ENCODE measurements around the gene PITPNM3.

DNA sequence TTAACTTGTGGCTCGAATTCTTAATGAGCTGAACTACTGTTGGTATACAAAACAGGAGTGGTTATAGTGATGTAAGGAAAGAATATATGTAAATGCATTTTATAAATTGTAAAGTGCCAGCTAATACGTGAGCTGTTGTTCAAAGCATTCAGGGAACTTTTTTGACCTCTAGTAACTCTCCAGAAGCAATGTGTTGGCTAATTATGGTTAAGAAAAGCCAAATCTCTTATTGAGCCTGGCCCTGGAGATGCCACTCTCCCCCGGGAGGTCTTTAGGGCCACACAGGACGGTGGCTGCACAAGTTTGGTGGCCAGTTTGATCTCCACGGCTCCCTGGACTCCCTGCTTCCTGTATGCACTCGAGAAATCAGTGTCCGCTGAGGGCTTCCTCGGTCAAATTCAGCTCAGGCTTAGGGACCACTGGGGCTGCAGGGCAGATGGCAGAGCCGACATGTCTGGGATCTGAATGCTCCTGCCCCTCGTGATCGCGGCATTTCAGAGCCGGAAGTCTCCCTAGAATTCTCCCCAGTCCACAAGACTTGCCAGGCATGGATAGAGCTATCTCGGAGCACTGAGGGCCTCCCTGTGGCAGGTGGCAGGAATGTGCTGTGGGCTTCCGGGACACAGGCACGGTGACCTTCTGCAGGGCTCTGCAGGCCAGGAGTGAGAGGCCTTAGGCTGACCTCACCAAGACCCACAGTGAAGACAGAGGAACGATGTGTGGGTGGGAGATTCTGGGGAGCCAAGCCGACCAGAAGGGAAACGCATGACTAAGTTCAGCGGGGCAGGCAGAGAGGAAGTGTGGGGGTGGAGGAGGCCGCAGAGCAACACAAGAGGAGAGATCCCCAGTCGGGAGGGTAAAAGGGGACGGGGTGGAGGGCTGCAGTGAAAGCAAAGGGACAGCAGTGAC is 18.6 kb upstream of the PITPNM3 start:
- no peak for TF ChIP-seq CTCF (IDR thresholded peaks at IDR 0.05)
- no peak for TF ChIP-seq POLR2AphosphoS5 (IDR thresholded peaks at IDR 0.05)
- no peak for TF ChIP-seq POLR2A (IDR thresholded peaks at IDR 0.05)
- TF ChIP-seq EP300 (IDR thresholded peaks at IDR 0.05): no peak
